Umbilical cord (tissue), 2 donors: Measurements from ENCODE around the gene MT3. TPM values are rescaled to one million over a fixed set of nuclear protein-coding genes. Genes with fewer than 3 reads are reported as not detected.

Experiments used
- DNase-seq: peaks from one replicate; pipeline ENCODE4 v3.0.0-alpha.2; 2015; ENCODE audit warnings: low spot score
- total RNA-seq: library from RNA; depleted of rRNA; stranded (reverse); fragments of >200 nt; gene quantifications from one replicate; pipeline ENCODE4 v1.2.3, GENCODE V29; 2014; ENCODE audit warnings: low replicate concordance; ENCODE audit not compliant: insufficient read depth

Gene MT3
- total RNA-seq, 1 donor from 2014 or later = not detected

- peak; percentile 85 for DNase-seq
Measured at GRCh38 chr16:56629531-56629930, 40.2 kb downstream of the MT3 start.

GRCh38 chr16:56630134-56630533 is 40.8 kb downstream of the MT3 start:
- no peak for DNase-seq

- no peak for DNase-seq
Measured at GRCh38 chr16:56631197-56631596, 41.9 kb downstream of the MT3 start.

GRCh38 chr16:56631832-56632155 is 42.5 kb downstream of the MT3 start:
- DNase-seq = no peak

GRCh38 chr16:56632156-56632847 is 43.0 kb downstream of the MT3 start, which contains the start of gene MT1M:
TSS of gene MT1M (plus strand) at chr16:56632659. CDS start at chr16:56632732, 73 bp downstream.
- no peak for DNase-seq

GRCh38 chr16:56632848-56633365 is 43.6 kb downstream of the MT3 start:
- DNase-seq = no peak

GRCh38 chr16:56633535-56633934 is 44.2 kb downstream of the MT3 start:
- no peak for DNase-seq

- DNase-seq = no peak
Measured at GRCh38 chr16:56634715-56635440, 45.5 kb downstream of the MT3 start.

GRCh38 chr16:56635441-56635967 is 46.2 kb downstream of the MT3 start:
- DNase-seq = no peak

GRCh38 chr16:56636616-56637413 is 47.5 kb downstream of the MT3 start:
- no peak for DNase-seq

GRCh38 chr16:56637814-56638750 is 48.8 kb downstream of the MT3 start, which contains the start of gene MT1A:
TSS of gene MT1A (plus strand) at chr16:56638666. CDS start at chr16:56638739, 73 bp downstream.
- DNase-seq = peak; percentile 59

GRCh38 chr16:56639045-56639444 is 49.7 kb downstream of the MT3 start:
- DNase-seq = no peak

- no peak for DNase-seq
Measured at GRCh38 chr16:56640076-56640475, 50.7 kb downstream of the MT3 start.

Other genes starting within 250 kb of the MT3 start
- 199 TPM for gene AMFR, start 164.0 kb upstream of the MT3 start, total RNA-seq
- 68.4 TPM for gene NUDT21, start 138.2 kb upstream of the MT3 start, total RNA-seq
- gene OGFOD1, start 138.0 kb upstream of the MT3 start, total RNA-seq = 10.6 TPM
- gene BBS2, start 69.5 kb upstream of the MT3 start, total RNA-seq = 52.7 TPM
- not detected for gene MT4, start 24.5 kb upstream of the MT3 start, total RNA-seq
- 12.0 TPM for gene MT2A, start 19.1 kb downstream of the MT3 start, total RNA-seq
- gene MT1E, start 36.3 kb downstream of the MT3 start, total RNA-seq = 47.4 TPM
- not detected for gene MT1M, start 43.1 kb downstream of the MT3 start, total RNA-seq
- gene MT1A, start 49.1 kb downstream of the MT3 start, total RNA-seq = not detected
- not detected for gene MT1B, start 62.4 kb downstream of the MT3 start, total RNA-seq
- 6.5 TPM for gene MT1F, start 68.4 kb downstream of the MT3 start, total RNA-seq
- not detected for gene MT1G, start 78.5 kb downstream of the MT3 start, total RNA-seq
- gene MT1H, start 80.3 kb downstream of the MT3 start, total RNA-seq = 13.0 TPM
- 2.9 TPM for gene MT1X, start 92.9 kb downstream of the MT3 start, total RNA-seq
- gene NUP93, start 140.6 kb downstream of the MT3 start, total RNA-seq = 29.9 TPM